ENCODE measurements around the gene DGKB. TPM values are rescaled to one million over a fixed set of nuclear protein-coding genes. Genes with fewer than 3 reads are reported as not detected.

Gene DGKB
- total RNA-seq, 4 donors from 2014 or later: 0.78 to 2.5 (median 1.5) TPM

DNA sequence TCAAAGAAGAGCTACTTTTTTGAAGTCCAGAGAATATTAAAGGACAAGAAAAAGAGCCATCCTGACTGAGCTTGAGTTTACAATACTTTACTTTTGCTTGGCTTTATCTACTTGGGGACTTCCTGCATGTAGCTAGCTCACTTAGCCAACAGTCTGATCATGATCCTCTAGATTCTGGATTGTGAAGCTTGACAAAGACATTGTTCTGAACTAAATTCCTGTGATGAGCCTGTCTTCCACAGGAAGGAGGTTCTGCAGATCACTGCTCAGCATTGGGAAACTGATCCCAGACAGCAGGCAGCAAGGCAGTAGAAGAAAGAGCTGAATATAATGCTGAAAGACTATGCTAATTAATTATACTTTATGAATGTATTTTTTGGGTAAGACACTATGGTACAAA lies 296.4 kb downstream of the DGKB start:
- no peak overlapping the region for H3K4me3 ChIP-seq
- no peaks in the 10 kb centered on the region for H3K9me3 ChIP-seq
- H3K4me1 ChIP-seq: no peaks in the 10 kb centered on the region
- no peak for DNase-seq (ENCODE audit: low spot score in 2 of 2)
- TF ChIP-seq POLR2A (IDR thresholded peaks at IDR 0.05) (no peak), EP300 (IDR thresholded peaks at IDR 0.05) (no peak)
- TF ChIP-seq, protein P1, sequence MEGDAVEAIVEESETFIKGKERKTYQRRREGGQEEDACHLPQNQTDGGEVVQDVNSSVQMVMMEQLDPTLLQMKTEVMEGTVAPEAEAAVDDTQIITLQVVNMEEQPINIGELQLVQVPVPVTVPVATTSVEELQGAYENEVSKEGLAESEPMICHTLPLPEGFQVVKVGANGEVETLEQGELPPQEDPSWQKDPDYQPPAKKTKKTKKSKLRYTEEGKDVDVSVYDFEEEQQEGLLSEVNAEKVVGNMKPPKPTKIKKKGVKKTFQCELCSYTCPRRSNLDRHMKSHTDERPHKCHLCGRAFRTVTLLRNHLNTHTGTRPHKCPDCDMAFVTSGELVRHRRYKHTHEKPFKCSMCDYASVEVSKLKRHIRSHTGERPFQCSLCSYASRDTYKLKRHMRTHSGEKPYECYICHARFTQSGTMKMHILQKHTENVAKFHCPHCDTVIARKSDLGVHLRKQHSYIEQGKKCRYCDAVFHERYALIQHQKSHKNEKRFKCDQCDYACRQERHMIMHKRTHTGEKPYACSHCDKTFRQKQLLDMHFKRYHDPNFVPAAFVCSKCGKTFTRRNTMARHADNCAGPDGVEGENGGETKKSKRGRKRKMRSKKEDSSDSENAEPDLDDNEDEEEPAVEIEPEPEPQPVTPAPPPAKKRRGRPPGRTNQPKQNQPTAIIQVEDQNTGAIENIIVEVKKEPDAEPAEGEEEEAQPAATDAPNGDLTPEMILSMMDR (IDR thresholded peaks at IDR 0.05): no peak
- no peaks in the 10 kb centered on the region for H3K36me3 ChIP-seq
- no peaks in the 10 kb centered on the region for H3K27me3 ChIP-seq
- no peak overlapping the region for H3K27ac ChIP-seq

DNA sequence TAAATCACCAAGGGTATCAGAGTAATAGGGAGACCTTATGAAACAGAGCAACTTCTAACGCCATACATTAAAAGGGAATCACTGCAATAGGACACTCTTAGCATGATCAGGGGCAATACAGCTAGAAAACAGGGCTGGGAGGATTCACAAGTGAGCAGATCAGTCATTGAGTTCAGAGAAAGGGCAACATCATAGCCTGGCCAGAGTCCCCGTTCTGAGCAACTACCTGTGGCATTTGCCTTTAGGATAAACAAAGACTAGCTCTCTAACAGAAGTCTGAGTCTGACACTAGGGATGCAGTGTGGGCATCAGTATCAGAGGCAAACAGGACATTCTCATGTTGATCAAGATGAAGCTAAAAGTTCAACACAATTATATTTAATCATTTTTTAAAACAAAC lies 297.9 kb downstream of the DGKB start:
- TF ChIP-seq, protein P1 (IDR thresholded peaks at IDR 0.05): no peak
- TF ChIP-seq POLR2A (IDR thresholded peaks at IDR 0.05): no peak
- H3K27ac ChIP-seq: no peak overlapping the region
- no peaks in the 10 kb centered on the region for H3K9me3 ChIP-seq
- DNase-seq (ENCODE audit: low spot score in 2 of 2): no peak
- H3K4me1 ChIP-seq: no peaks in the 10 kb centered on the region
- H3K4me3 ChIP-seq: no peak overlapping the region
- H3K36me3 ChIP-seq: no peaks in the 10 kb centered on the region
- WGBS, 2 donors: 49 to 53% methylated on average over 2 of the region's 2 CpGs
- no peaks in the 10 kb centered on the region for H3K27me3 ChIP-seq

DNA sequence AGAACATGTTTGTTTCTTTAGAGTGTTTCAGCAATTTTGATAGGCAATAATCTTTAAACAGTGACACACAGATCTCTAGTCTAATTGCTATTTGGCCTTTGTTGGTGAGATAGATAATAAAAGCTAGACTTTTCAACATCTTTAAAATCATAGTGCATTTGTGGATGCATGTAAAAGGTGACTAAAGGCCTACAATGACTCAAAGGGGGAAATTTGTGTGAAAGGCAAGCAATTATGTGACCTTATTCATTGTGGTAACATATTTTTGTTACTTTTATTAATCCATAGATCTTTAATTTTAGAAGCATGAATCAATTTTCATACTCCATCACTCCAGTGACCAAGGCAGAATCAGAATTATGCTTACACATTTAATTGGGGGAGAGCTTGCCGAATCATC lies 299.7 kb downstream of the DGKB start:
- Histone ChIP-seq H3K27me3 (no peaks in the 10 kb centered on the region), H3K9me3 (no peaks in the 10 kb centered on the region), H3K4me1 (no peaks in the 10 kb centered on the region), H3K27ac (no peak overlapping the region), H3K4me3 (no peak overlapping the region), H3K36me3 (no peaks in the 10 kb centered on the region)
- no peak for TF ChIP-seq EP300 (IDR thresholded peaks at IDR 0.05)
- no peak for TF ChIP-seq POLR2A (IDR thresholded peaks at IDR 0.05)
- TF ChIP-seq, protein P1 (IDR thresholded peaks at IDR 0.05): no peak
- no peak for DNase-seq (ENCODE audit: low spot score in 2 of 2)
- 90 to 100% methylated on average over 1 of the region's 1 CpG for WGBS, 2 donors

DNA sequence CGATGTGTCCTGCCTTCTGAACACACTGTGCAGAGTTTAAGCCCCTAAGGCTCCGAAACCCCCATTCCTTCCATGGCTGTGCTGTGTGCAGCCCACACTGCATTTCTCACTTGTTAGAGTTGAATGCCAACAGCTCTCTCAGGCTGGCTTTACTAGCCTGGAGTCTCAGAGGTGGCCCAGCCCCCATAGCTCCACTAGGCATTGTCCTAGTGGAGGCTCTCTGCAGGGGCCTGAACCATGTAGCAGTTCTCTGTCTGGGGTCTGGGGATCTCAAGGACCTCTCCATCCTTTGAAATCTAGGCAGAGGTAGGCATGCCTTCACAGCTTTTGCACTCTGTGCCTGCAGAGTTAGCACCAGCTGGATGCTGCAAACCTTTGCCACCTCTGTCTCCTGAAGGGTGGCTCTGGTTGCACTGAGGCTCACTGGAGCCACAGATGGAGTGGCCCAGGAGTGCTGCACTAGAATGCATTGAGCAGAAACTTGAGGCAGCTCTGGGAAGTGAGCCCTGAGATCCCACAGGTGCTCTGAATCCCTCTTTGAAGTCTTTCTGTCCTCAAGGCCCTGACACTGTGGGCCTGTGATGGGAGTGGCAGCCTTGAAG lies 301.7 kb downstream of the DGKB start:
- H3K36me3 ChIP-seq: no peaks in the 10 kb centered on the region
- no peak for DNase-seq (ENCODE audit: low spot score in 2 of 2)
- TF ChIP-seq EP300 (IDR thresholded peaks at IDR 0.05) (no peak), POLR2A (IDR thresholded peaks at IDR 0.05) (no peak)
- TF ChIP-seq, protein P1 (IDR thresholded peaks at IDR 0.05): no peak
- H3K9me3 ChIP-seq: no peaks in the 10 kb centered on the region
- no peaks in the 10 kb centered on the region for H3K27me3 ChIP-seq
- no peak overlapping the region for H3K27ac ChIP-seq
- WGBS, 2 donors: 90 to 97% methylated on average over 2 of the region's 2 CpGs
- H3K4me1 ChIP-seq: no peaks in the 10 kb centered on the region
- H3K4me3 ChIP-seq: no peak overlapping the region

DNA sequence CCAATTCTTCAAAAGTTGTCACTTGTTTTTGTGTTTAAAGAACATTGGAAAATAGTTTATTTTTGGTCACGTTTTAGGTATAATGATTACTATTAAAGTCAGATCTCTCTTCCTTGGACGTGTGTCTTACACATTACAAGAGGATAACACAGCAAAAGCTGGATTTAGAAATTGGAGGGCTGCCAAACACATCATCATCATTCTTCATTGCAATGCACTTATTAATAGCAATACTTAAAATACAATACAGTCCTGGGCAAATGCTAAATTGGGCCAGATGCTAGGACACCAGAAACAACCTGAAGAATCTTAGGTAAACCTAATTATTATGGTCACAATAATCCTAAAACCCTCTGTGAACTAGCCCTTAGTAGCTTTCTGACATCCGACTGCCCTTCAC lies 303.6 kb downstream of the DGKB start:
- TF ChIP-seq EP300 (IDR thresholded peaks at IDR 0.05) (no peak), POLR2A (IDR thresholded peaks at IDR 0.05) (no peak)
- TF ChIP-seq, protein P1 (IDR thresholded peaks at IDR 0.05): no peak
- H3K4me1 ChIP-seq: no peaks in the 10 kb centered on the region
- 38 to 43% methylated on average over 3 of the region's 3 CpGs for WGBS, 2 donors

More for the DNA sequence above, 303.6 kb downstream of the DGKB start:
- H3K4me3 ChIP-seq: no peak overlapping the region
- no peak overlapping the region for H3K27ac ChIP-seq
- no peaks in the 10 kb centered on the region for H3K9me3 ChIP-seq
- H3K27me3 ChIP-seq: no peaks in the 10 kb centered on the region
- H3K36me3 ChIP-seq: no peaks in the 10 kb centered on the region
- DNase-seq (ENCODE audit: low spot score in 2 of 2): no peak
